Peyer's patch (tissue), 4 donors: ENCODE results near the gene BOLL.

Source experiments
- POLR2A ChIP-seq, 2 donors: fragments of 450-650 bp; IDR thresholded peaks; one replicate each; pipeline ENCODE4 v1.5.1; 2017; ENCODE audit warnings: antibody characterized with exemption in 2 of 2, mild to moderate bottlenecking in 2 of 2, moderate library complexity in 2 of 2
- TF ChIP-seq, protein P1 (sequence below), 6 experiments: fragments of 450-650 bp in 4 of 6; fragments of 200-600 bp in 2 of 6; sonication (generic) in 1 of 6; IDR thresholded peaks; one replicate each; pipeline ENCODE4 v1.5.1; 2017 to 2019; ENCODE audit warnings: antibody characterized with exemption in 6 of 6, mild to moderate bottlenecking in 3 of 6, moderate library complexity in 1 of 6

DNA sequence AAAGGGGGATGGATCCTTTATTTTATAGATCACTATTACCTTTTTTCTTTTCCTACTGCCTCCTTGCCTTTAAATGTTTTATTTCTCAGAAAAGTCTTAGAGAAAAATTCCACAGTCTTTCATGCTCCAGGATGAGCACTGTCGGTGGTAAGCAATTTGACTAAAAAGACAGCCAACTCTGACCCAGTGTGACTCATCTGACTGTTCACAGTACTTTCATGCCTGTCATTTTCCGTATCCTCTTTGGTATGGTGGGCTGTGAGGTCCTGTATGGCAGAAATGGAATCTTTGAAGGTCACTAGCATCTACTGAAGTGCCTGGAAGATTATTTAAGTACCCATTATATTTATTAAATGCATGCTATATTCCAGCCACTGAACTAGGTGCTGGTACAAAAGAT, 107.6 kb downstream of the BOLL start:
- TF ChIP-seq, protein P1, sequence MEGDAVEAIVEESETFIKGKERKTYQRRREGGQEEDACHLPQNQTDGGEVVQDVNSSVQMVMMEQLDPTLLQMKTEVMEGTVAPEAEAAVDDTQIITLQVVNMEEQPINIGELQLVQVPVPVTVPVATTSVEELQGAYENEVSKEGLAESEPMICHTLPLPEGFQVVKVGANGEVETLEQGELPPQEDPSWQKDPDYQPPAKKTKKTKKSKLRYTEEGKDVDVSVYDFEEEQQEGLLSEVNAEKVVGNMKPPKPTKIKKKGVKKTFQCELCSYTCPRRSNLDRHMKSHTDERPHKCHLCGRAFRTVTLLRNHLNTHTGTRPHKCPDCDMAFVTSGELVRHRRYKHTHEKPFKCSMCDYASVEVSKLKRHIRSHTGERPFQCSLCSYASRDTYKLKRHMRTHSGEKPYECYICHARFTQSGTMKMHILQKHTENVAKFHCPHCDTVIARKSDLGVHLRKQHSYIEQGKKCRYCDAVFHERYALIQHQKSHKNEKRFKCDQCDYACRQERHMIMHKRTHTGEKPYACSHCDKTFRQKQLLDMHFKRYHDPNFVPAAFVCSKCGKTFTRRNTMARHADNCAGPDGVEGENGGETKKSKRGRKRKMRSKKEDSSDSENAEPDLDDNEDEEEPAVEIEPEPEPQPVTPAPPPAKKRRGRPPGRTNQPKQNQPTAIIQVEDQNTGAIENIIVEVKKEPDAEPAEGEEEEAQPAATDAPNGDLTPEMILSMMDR (IDR thresholded peaks at IDR 0.05): no peak
- TF ChIP-seq POLR2A (IDR thresholded peaks at IDR 0.05): no peak
